ENCODE data around the gene ITGB2. TPM values are rescaled to one million over a fixed set of nuclear protein-coding genes. Genes with fewer than 3 reads are reported as not detected.

Gene ITGB2
- total RNA-seq, 1 donor from 2014 or later = 35.1 TPM

- H3K36me3 ChIP-seq = peaks cover 0 to 6% of the 10 kb centered on the region in 2 donors
- intact Hi-C loops (cut with DNase I) = loop anchor here (10.0 kb wide), 2 partner anchors 131 to 321 kb away; partner anchors contain the start of gene ADARB1
- H3K4me1 ChIP-seq = peaks cover 33% of the 10 kb centered on the region
- no peaks in the 10 kb centered on the region for H3K27me3 ChIP-seq
- no peak overlapping the region for H3K27ac ChIP-seq
- no peaks in the 10 kb centered on the region for H3K9me3 ChIP-seq
- TF ChIP-seq POLR2AphosphoS5 (IDR thresholded peaks at IDR 0.05; ENCODE audit: insufficient read depth in 1 of 2, low read depth in 1 of 2) = no peak
- no peak for DNase-seq (ENCODE audit: extremely low spot score in 2 of 2)
- H3K4me3 ChIP-seq = no peak overlapping the region
Observed at GRCh38 chr21:44943686-44944550, 23.2 kb upstream of the ITGB2 start.

- DNase-seq (ENCODE audit: extremely low spot score in 2 of 2) = no peak
- peaks cover 0 to 6% of the 10 kb centered on the region in 2 donors for H3K36me3 ChIP-seq
- no peak overlapping the region for H3K27ac ChIP-seq
- H3K4me1 ChIP-seq = peaks cover 34% of the 10 kb centered on the region
- no peaks in the 10 kb centered on the region for H3K27me3 ChIP-seq
- H3K4me3 ChIP-seq = no peak overlapping the region
- no peak for TF ChIP-seq POLR2A (IDR thresholded peaks at IDR 0.05)
- TF ChIP-seq CTCF (IDR thresholded peaks at IDR 0.05) = no peak
- no peak for TF ChIP-seq POLR2AphosphoS5 (IDR thresholded peaks at IDR 0.05; ENCODE audit: insufficient read depth in 1 of 2, low read depth in 1 of 2)
- no peaks in the 10 kb centered on the region for H3K9me3 ChIP-seq
- intact Hi-C loops (cut with DNase I) = loop anchor here (10.0 kb wide), 2 partner anchors 132 to 322 kb away; partner anchors contain the start of gene ADARB1
Observed at GRCh38 chr21:44943005-44943685, 22.4 kb upstream of the ITGB2 start.

GRCh38 chr21:44942566-44942965 lies 21.9 kb upstream of the ITGB2 start:
- no peak for DNase-seq (ENCODE audit: extremely low spot score in 2 of 2)
- intact Hi-C loops (cut with DNase I) = loop anchor here (10.0 kb wide), 2 partner anchors 132 to 322 kb away; partner anchors contain the start of gene ADARB1
- peaks cover 0 to 6% of the 10 kb centered on the region in 2 donors for H3K36me3 ChIP-seq
- TF ChIP-seq CTCF (IDR thresholded peaks at IDR 0.05) = no peak
- TF ChIP-seq POLR2AphosphoS5 (IDR thresholded peaks at IDR 0.05; ENCODE audit: insufficient read depth in 1 of 2, low read depth in 1 of 2) = no peak
- TF ChIP-seq POLR2A (IDR thresholded peaks at IDR 0.05) = no peak
- no peak overlapping the region for H3K4me3 ChIP-seq
- H3K4me1 ChIP-seq = peaks cover 34% of the 10 kb centered on the region
- H3K9me3 ChIP-seq = no peaks in the 10 kb centered on the region
- no peak overlapping the region for H3K27ac ChIP-seq
- no peaks in the 10 kb centered on the region for H3K27me3 ChIP-seq

GRCh38 chr21:44941567-44941966 lies 20.9 kb upstream of the ITGB2 start:
- no peak overlapping the region for H3K4me3 ChIP-seq
- H3K9me3 ChIP-seq = no peaks in the 10 kb centered on the region
- H3K36me3 ChIP-seq = peaks cover 0 to 6% of the 10 kb centered on the region in 2 donors
- intact Hi-C loops (cut with DNase I) = loop anchor here (10.0 kb wide), 2 partner anchors 133 to 323 kb away; partner anchors contain the start of gene ADARB1
- TF ChIP-seq CTCF (IDR thresholded peaks at IDR 0.05) (no peak), POLR2A (IDR thresholded peaks at IDR 0.05) (no peak), POLR2AphosphoS5 (IDR thresholded peaks at IDR 0.05; ENCODE audit: insufficient read depth in 1 of 2, low read depth in 1 of 2) (no peak)
- H3K27me3 ChIP-seq = no peaks in the 10 kb centered on the region
- H3K4me1 ChIP-seq = peaks cover 34% of the 10 kb centered on the region
- no peak for DNase-seq (ENCODE audit: extremely low spot score in 2 of 2)
- H3K27ac ChIP-seq = no peak overlapping the region

GRCh38 chr21:44940116-44940631 lies 19.5 kb upstream of the ITGB2 start:
- intact Hi-C loops (cut with DNase I) = loop anchor here (10.0 kb wide), 2 partner anchors 135 to 325 kb away; partner anchors contain the start of gene ADARB1
- peak overlapping the region; percentile 76 for H3K27ac ChIP-seq
- H3K36me3 ChIP-seq = peaks cover 0 to 3% of the 10 kb centered on the region in 2 donors
- no peaks in the 10 kb centered on the region for H3K9me3 ChIP-seq
- peak overlapping the region; percentile 97 to 98 for H3K4me3 ChIP-seq
- TF ChIP-seq POLR2AphosphoS5 (IDR thresholded peaks at IDR 0.05; ENCODE audit: insufficient read depth in 1 of 2, low read depth in 1 of 2) (no peak), CTCF (IDR thresholded peaks at IDR 0.05) (no peak)
- DNase-seq (ENCODE audit: extremely low spot score in 2 of 2) = no peak
- no peaks in the 10 kb centered on the region for H3K27me3 ChIP-seq
- H3K4me1 ChIP-seq = peaks cover 34% of the 10 kb centered on the region
